Activated CD4-positive, alpha-beta T cell treated with anti-CD3 and anti-CD28 coated beads, Interleukin-2, amount 50 U/mL, for 4 hours (primary cell): Measurements from ENCODE around the gene MAGEB3.
"Not testable (repeated sequence)": the region's sequence is repeated elsewhere in the genome, so short reads cannot be mapped to it uniquely, and the experiment has no call there.

Experiments
- DNase-seq, 2 experiments: peaks; one replicate each; pipeline ENCODE4 v3.0.0-alpha.2; 2020

The MAGEB3 gene, protein sequence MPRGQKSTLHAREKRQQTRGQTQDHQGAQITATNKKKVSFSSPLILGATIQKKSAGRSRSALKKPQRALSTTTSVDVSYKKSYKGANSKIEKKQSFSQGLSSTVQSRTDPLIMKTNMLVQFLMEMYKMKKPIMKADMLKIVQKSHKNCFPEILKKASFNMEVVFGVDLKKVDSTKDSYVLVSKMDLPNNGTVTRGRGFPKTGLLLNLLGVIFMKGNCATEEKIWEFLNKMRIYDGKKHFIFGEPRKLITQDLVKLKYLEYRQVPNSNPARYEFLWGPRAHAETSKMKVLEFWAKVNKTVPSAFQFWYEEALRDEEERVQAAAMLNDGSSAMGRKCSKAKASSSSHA

DNA sequence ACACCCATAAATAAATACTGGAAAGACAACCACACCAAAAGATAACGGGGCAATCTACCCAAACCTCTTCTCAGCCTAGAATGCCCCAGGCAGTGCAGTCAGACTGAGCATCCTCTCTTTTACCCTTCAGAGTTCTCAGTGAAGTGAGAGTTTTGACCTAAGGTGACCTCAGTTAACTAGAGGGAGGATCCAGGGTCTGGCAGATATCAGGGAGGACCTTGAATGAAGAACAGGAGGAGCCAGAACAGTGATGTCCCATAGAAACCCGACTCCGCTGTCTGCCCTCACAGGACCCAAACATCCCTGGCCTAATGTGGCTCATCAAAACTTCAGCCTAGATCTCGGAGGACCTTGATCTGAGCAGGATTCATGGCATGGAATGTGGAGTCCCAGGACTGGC lies at the start of gene MAGEB3:
Gene MAGEB3, plus strand, starts transcription at position 263 of the 400 bp plus-strand sequence. CDS start 5,268 bp downstream, outside the sequence.
- DNase-seq, result no peak

- no peak for DNase-seq
These were observed 49.1 kb upstream of the MAGEB3 start for GRCh38 chrX:30181353-30181752.

DNA sequence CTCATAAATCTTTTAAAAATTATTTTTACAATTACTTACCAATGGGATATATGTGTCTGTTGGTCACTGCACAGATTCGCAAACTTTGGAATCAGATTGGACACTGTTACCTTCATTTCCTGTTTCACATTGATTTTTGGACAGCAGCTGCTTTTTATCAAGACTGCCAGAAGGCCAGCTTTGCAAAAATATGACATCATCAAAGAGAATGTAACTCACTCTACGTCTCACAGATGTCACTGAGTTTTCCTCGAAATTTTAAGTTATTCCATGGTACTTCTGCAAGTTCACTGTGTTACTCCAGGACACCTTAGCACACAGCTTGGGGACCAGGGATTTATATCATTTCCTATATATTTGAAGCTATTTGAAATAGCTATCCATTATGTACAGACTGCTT lies 46.9 kb upstream of the MAGEB3 start:
- no peak for DNase-seq

DNA sequence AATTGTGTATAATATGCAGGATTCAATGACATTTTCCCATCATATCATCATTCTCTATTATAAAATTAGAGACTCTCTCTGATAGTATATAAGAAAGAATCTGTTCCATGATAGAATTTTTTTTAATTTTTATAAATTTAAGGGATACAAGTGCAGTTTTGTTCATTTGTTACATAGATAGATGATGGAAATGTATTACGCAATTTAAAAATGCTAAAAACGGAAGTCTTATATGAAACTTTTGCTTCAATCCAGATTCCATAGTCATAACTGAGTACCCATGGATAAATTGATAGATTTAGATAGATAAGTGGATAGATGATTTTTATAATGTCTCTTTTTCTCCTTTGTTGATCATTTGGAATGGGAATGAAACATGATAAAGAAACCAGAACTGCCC lies 40.0 kb upstream of the MAGEB3 start:
- DNase-seq, result no peak

DNA sequence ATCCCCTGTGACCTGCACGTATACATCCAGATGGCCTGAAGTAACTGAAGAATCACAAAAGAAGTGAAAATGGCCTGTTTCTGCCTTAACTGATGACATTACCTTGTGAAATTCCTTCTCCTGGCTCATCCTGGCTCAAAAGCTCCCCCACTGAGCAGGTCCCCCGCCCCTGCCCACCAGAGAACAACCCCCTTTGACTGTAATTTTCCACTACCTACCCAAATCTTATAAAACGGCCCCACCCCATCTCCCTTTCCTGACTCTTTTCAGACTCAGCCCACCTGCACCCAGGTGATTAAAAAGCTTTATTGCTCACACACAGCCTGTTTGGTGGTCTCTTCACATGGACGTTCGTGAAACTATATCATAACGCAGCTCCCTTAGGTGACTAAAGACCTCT lies 36.5 kb upstream of the MAGEB3 start:
- not testable (repeated sequence) for DNase-seq

- no peak for DNase-seq
These were observed 34.1 kb upstream of the MAGEB3 start for GRCh38 chrX:30196322-30196721.

DNA sequence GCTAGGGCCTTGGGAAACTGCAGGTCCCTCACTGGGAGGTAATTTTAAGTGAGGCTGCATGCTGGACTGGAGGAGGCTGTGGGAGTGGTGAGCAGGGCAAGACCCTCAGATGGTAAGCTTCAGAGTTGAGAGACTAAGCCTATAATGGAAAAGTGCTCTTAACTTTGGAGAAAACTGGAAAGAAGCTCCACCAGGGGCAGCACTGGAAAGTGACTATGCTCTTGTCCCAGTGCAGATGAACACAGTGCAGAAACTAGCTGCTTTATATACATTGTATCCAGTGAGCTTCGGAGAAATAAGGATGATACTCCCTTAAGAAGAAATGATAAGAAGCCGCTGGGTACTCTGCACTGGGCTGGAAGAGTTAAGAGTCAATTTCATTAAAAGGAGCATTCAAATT lies 18.3 kb upstream of the MAGEB3 start:
- DNase-seq, result no peak

GRCh38 chrX:30215357-30215843 lies 15.1 kb upstream of the MAGEB3 start, which contains the start of gene MAGEB2:
MAGEB2 (plus strand) TSS chrX:30215563; CDS start chrX:30218581, 3,018 bp downstream.
- DNase-seq, result no peak

DNA sequence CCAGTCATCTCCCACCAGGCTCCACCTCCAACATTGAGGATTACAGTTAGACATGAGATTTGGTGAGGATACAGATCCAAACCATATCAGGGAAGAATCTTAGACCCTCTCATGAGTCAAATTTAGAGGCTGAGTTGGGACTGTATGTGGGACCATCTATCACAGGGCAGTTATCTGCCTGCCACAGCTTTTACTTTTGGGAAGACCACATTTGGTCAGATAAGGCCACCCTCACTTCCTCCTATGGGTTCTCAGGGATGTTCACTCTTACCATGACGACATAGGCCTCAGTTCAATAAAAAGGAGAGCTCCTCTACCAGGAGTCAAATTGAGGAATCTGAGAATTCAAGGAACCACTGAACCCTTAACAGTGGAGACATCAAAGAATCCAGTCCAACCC lies 13.0 kb upstream of the MAGEB3 start:
- DNase-seq, result no peak

DNA sequence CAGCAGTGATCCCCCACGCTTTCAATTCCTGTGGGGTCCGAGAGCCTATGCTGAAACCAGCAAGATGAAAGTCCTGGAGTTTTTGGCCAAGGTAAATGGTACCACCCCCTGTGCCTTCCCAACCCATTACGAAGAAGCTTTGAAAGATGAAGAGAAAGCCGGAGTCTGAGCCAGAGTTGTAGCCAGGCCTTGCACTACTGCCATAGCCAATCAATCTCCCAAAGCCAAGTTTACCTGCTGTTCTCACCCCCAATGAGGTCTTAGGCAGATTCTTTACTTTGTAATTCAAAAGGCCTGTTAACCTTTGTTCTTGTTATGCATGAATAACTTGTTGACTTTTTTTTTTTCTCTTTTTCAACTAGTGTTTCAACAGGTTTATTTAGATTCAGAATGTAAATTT lies 11.1 kb upstream of the MAGEB3 start:
- DNase-seq, result no peak

- DNase-seq, result no peak
These were observed 9.8 kb upstream of the MAGEB3 start for GRCh38 chrX:30220661-30221060.

GRCh38 chrX:30224536-30224935 lies 5.9 kb upstream of the MAGEB3 start:
- DNase-seq, result no peak

DNA sequence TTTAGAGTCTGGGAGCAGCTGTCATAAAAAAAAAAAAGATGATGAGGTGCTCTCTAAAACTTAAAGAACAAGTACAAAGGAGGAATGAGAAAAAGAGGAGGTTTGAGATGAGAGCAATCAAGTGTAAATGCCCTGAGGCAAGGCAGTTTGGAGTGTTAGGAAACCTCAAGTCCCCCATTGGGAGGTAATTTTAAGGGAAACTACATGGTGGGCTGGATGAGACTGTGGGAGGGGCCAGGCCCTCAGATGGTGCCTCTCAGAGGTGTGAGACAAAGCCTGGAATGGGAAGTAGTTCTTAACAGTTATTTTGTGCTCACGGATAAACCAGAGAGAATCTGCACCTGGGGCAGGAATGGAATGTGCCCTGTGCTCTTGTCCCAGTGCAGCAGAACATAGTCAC lies 1.9 kb upstream of the MAGEB3 start:
- no peak for DNase-seq

DNA sequence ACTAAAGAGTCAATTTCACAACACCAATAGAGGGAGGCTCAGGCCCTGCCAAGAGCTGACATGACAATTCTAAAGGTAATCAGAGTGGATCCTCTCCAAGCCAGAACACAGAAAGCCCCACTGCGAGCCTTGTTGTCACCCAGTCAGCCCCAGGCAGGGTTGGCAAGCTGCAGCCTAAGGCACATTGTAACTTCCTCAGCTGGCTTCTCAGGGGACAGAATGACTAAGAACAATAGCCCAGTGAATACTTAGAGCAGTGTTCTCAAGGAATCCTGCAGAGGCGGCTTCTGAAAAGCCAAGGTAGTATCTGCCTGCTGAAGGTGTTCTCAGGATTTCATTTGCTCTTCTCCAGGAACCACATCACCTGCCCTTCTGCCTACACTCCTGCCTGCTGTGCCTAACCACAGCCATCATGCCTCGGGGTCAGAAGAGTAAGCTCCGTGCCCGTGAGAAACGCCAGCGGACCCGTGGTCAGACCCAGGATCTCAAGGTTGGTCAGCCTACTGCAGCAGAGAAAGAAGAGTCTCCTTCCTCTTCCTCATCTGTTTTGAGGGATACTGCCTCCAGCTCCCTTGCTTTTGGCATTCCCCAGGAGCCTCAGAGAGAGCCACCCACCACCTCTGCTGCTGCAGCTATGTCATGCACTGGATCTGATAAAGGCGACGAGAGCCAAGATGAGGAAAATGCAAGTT lies 11.4 kb downstream of the MAGEB3 start, which contains the start of gene MAGEB4:
Gene MAGEB4, plus strand, starts transcription at position 277 of the 692 bp plus-strand sequence. Its CDS starts 136 bp downstream, at position 413.
- no peak for DNase-seq

DNA sequence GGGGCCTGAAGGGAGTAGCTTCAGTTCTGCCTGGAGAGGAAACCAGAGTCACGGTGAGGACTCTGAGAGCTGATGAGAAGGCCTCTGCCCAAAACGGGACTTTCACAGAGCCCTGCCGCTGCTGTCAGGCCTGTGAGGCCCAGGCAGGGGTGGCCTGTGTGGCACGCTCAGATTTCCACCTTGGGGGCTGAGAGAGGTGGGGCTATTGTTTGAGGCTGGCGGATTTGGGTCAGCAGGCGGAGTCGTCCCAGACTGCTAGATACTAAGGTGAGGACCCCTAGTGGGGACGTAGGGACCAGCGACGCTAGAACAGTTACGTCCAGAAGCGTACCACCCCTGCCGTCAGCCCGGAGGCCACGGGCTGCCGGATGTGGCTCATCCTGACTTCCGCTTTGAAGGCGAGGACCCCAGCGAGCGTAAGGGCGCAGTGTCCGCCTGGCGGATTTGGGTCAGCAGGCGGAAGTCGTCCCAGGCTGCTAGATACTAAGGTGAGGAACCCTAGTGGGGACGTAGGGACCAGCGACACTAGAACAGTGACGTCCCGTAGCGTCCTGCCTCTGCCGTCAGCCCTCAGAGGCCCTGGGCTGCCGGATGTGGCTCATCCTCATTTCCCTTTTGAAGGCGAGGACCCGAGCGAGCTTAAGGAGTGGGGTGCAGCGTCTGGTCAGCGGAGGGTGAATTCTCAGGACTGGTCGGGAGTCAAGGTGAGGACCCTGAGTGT lies 16.5 kb downstream of the MAGEB3 start, which contains the start of gene MAGEB1:
Gene MAGEB1, plus strand, starts transcription at position 378 of the 721 bp plus-strand sequence. CDS start 3,348 bp downstream, outside the sequence.
- DNase-seq, result no peak

DNA sequence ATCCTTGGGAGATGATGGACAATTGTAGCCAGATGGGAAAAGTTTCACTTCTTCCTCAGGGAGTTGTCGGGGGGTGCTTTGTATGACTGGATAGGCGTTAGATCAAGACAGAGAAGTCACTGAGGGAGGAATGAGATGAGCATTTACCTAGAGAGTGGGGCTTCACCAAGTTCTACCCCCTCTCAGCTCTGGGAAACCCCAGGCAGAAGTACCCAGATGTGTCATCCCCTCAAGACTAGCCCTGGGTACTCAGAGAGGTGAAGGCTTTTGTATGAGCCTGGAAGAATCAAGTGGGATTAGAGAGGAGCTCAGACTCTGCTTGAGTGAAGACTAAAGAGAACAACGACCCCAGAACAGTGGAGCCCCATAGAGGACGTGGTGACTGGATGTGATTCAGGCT lies 18.4 kb downstream of the MAGEB3 start:
- DNase-seq, result no peak

GRCh38 chrX:30253257-30253656 lies 22.8 kb downstream of the MAGEB3 start:
- DNase-seq, result no peak

DNA sequence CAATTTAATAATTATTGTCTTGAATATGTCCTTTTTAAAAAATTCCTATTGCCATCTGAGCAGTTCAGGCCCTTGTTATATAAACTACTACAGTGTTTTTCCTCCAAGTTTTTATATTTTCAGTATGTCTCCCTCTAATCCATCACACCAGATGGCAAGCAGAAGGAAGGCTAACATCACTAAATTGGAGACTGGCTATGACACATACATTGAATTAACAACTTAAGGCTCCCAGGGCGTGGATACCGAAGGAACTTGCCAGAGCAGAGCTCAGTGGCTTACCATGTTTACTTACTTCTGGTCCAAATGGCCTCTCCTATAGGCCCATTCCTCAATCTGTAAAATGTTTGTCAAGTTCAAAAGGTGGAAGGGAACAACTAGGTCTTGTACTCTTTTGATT lies 29.5 kb downstream of the MAGEB3 start:
- DNase-seq, result no peak

- no peak for DNase-seq
These were observed 30.6 kb downstream of the MAGEB3 start for GRCh38 chrX:30261012-30261411.

- no peak for DNase-seq
These were observed 32.3 kb downstream of the MAGEB3 start for GRCh38 chrX:30262763-30263162.

DNA sequence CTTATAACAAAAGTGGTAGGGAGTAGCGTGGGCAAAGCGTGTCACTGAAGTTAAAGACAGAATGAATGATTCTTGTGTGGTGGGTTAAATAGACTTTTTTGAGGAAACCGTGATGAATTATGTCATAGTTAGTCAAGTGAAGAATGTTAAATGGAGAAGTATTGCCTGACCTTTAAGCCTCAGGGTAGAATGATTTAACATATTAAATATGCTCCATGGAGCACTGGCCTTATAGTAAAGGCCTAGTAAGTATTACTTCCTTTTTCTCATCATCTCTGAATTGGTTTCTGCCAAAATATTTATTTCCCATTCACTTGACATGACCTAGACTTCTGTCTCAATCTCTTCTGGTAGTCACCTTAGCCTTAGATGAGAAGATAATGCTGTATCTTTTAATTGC lies 40.2 kb downstream of the MAGEB3 start:
- DNase-seq, result no peak

- DNase-seq, result no peak
These were observed 45.0 kb downstream of the MAGEB3 start for GRCh38 chrX:30275498-30275897.

DNA sequence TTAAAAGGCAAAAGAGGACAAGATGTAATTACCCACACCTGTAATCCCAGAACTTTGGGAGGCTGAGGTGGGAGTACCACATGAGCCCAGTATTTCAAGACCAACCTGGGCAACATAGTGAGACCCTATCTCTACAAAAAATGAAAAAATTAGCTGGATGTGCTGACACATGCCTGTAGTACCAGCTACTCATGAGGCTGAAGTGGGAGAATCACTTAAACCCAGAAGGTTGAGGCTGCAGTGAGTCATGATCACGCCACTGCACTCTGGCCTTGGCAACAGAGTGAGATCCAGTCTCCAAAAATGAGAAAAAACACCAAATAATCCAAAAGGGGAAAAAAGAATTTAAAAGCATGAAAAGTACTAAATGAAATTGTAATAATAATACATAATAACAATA lies 47.9 kb downstream of the MAGEB3 start:
- no peak for DNase-seq
